ENCODE results near the gene PACS1.

DNA sequence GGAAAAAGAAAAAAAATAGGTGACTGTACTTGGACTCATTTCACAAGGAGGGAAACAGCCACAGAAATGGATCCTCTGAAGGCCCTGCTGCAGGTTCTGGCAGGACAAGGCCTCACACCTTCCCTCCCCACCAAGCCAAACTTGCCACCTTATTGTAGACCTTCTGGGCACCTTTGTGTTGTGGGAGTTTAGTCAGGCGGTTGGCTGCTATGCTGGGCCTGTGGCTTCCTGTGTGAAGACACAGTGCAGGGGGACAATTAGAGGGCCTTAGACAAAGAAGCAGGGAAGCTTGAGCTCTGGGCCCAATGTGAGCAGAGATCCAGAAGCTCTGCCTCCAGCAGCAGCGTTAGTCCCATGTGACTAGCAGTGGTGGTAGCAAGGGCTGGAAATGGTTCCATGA, 202.5 kb downstream of the PACS1 start:
- TF ChIP-seq, protein P1, sequence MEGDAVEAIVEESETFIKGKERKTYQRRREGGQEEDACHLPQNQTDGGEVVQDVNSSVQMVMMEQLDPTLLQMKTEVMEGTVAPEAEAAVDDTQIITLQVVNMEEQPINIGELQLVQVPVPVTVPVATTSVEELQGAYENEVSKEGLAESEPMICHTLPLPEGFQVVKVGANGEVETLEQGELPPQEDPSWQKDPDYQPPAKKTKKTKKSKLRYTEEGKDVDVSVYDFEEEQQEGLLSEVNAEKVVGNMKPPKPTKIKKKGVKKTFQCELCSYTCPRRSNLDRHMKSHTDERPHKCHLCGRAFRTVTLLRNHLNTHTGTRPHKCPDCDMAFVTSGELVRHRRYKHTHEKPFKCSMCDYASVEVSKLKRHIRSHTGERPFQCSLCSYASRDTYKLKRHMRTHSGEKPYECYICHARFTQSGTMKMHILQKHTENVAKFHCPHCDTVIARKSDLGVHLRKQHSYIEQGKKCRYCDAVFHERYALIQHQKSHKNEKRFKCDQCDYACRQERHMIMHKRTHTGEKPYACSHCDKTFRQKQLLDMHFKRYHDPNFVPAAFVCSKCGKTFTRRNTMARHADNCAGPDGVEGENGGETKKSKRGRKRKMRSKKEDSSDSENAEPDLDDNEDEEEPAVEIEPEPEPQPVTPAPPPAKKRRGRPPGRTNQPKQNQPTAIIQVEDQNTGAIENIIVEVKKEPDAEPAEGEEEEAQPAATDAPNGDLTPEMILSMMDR (IDR thresholded peaks at IDR 0.05): no peak
- no peak for TF ChIP-seq POLR2AphosphoS5 (IDR thresholded peaks at IDR 0.05; ENCODE audit: low read depth, low read length)

Data from Panc1 (cell line).